Mesenteric fat pad (tissue), 1 donor: ENCODE measurements around the gene PBX3. TPM values are rescaled to one million over a fixed set of nuclear protein-coding genes. Genes with fewer than 3 reads are reported as not detected.

ENCODE experiments used
- DNase-seq: peaks from one replicate; pipeline ENCODE4 v3.0.0-alpha.2; 2020; ENCODE audit warnings: low spot score
- total RNA-seq: library from RNA; stranded (reverse); fragmentation: NEBNext Ultra II Directional; extraction: Animal tissue kit (Norgen Biotek cat#: 25700); gene quantifications from one replicate; pipeline ENCODE4 v1.2.1, GENCODE V29; 2021
- donor health status: DM: yes; HTN: yes; CAD: no.

The PBX3 gene
- total RNA-seq, 1 donor from 2014 or later = 28.8 TPM

DNA sequence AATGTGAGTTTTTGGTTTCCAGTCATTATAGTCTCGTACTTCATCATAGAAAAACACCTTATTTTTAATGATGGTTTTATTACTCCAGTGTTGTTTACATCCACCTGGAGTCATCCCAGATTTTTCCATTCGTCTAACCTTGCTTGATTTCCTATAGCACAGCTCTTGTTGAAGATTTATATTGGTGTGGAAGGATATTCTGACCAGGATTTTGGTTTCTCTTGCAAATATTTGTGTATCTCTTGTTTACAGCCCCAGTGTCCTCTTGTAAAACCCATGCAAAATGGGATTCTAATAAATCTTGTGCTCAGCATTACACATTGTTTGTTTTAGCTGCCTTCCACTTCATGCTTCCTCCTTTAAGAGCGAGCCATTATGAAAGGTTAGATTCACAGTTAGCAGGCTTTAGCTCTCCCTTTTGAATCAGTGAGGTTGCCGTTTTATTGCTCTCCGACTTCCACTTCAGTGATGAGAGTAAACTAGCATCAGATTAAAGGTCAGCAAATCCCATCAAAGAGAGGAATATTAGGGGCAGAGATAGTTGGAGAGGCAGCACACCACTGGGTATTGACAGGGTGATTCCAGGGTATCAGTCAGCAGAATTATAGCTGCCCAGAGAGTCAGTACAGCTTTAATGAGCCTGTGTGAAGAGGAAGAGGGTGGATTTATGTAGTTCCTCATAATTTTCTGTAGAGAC is 157.1 kb downstream of the PBX3 start:
- no peak for DNase-seq

DNA sequence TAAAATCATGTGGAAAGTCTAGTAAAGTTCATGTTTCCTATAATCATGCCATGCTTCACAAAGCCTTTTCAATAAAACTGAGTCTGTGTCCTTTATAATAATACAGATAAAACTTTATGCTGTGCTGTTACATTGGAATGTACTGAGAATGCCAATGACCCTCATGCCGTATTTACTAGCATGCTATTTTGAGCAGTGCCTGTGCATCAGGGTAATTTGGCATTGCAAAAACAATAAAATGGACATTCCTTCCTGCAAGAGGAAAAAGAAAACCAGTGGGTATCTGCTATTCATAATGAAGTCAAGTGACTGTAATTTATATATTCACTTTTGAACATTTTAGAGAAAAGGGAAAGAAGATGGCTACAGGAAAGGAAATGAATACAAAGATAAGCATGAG is 159.0 kb downstream of the PBX3 start:
- DNase-seq = no peak

DNA sequence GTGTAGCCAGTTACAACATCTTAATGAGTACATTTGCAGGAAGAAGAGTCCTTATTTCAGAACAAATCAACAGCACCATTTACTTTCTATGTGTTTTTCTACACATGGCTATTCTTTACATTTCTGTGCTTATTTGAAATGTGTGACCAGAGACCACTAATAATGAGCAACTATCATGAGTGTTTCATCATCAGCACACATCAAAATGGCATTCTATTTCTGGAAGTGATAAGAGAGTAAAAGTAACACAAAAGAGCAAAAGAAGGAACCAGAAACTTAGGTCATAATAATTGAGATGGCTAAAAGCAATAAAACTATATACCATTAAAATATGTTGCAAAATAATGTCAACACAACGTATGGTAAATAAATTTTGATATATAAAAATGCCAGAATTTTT is 159.7 kb downstream of the PBX3 start:
- no peak for DNase-seq

DNA sequence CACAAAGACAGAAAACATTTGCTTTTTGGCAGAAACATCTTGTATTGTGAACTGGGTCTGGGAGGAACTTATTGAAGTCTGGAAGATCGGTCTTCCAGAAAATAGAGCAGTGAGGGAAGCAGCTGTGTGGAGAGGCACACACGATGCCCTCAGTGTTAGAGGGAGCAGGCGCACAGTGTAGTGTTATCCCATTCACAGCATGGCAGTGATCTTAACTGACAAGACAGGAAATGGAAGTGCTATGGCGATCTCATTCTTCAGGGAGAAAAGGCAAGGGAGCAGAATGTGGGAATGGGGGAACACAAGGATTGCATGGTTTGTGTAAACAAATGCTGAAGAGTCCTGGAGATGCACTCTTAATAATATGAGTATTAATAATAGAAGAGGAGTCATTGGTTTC is 161.0 kb downstream of the PBX3 start:
- no peak for DNase-seq

DNA sequence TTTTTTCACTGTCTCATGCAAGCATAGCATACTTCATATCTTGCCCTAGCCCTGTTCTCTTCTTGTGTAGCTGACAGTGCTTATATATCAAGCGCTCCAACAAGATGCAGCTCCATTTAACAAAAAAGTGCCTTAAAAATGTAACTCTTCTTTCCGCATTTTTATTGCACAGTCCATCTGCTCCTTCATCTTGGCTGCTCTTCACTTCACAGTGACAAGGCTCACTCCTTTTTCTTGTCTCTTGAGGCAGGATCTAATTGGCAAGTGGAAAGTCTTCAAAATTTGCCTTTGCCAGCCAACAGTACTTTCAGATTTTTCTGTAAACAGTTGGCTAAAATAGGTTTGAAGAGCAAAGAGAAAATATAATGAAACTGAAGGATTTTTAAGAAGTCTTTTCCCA is 161.8 kb downstream of the PBX3 start:
- DNase-seq = no peak

DNA sequence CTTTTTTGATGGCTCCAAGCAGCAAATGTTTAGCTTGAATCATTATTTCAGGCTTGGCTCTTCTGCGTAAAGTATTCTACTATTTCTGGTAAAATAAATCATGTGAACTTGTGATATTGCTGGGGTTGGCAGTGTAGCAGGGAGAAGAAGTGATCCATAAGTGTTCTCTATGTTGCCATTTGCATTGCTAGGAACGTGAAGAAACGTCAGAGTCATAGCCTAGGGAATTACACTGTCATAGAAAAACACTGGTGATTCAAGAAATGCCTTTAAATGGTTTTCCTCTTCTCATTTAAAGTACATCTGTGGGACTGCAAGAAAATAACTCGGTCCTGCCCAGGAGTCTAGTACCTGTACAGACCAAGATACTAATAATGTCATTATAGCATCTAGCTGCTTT is 162.3 kb downstream of the PBX3 start:
- DNase-seq = no peak

DNA sequence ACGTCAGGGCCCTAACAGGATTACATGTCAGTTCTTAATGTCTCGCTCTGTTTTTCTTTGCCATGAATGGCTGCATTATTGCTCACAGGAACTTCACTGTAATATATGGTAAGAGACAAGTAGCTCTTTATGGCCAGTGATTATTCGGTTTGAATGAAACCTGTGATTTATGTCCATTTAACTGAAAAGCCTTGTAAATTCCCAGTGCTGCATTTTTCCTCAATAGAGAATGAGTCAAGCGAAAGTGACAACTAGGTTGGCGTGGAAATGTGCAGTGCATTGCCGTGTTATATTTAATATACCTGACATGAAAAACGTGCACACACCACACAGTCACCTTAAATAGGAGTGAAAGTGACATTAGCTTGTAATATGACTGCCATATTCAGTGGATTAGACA is 163.1 kb downstream of the PBX3 start:
- DNase-seq = no peak

DNA sequence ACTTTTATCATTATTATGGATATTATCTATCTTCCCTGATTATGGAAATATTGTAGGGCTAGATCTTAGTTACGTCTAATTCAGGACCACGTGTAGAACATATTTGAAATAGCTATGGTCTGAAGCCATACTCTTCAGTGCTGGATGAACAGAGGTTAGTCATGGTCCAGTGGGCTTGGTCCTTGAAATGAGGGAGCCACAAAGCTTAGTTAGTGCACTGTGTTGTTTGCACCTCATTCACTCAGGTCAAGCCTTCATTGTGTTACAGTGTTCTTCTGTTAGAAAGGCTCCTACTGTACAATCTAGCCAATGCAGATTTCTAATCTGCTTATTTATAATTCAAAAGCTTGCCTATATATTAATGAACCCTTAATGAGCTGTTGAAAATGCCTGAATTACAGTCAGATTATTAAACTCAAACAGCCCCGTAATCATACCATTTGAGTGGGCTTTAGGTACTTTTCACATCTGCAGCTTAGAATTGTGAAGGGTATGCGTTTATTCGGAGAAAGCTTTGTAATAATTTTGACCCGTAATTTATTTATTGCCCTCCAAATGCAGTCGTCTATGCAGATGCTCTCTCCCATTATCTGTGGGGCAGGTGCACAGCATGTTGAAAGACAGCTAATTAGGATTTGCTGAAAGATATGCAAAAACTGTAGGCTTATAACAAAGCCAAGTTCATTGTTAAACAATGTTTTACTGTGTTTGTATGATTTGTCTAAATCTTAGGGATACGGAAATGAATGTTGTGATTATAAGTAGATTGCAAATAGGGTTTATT is 164.9 kb downstream of the PBX3 start:
- DNase-seq = no peak

DNA sequence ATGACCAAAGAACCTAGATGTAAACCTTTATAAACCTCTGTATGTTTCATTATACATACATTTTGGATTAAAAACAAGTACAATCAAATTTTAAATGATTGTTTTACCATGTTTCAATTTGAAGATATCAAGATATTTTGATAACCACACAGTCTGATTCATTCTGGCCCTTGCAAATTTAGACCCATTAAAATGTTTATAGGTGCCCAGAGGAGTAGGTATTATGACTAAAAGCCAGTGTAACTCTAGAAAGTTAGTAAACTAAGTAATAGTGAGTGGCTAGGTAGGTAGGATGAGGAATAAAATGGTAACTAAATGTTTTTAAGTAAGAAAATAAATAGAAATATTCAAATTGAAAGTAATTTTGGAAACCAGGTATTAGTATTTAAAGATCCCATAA is 165.5 kb downstream of the PBX3 start:
- no peak for DNase-seq

DNA sequence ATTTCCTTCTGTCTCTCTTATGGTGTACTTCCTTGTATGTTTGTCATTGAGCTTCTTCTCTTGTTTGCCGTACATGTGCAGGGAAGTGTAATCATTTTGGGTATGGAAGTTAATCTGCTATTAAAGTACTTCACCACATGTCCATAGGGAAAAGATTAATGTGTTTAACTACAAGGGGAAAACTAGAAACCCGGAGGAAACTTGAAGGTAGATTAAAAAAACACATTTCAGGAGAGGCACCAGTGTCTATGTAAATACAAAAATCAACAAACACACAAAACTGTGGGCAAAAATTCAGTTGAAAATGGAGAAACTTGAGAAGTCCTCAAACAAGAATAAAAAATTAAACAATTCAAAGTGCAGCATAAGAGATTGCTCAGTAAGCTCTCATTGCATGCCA is 166.4 kb downstream of the PBX3 start:
- no peak for DNase-seq

DNA sequence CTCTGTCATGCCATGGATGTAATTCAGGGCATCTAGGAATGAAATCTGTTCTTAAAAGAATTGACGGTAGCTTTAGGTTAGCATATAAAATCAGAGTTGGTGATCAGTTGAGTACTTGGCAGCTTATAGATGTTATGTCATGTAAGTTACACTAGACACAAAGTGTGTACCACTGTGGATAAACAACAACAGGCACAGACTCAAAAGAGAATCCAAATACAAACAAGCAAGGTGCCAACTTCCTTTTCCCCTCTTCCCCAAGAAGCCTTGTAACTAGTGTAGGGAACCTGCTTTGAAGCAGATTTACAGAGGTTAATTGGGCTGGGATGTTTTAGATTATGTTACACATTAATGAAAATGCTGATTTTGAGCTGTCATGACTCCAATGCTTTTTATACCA is 167.2 kb downstream of the PBX3 start:
- DNase-seq = no peak

DNA sequence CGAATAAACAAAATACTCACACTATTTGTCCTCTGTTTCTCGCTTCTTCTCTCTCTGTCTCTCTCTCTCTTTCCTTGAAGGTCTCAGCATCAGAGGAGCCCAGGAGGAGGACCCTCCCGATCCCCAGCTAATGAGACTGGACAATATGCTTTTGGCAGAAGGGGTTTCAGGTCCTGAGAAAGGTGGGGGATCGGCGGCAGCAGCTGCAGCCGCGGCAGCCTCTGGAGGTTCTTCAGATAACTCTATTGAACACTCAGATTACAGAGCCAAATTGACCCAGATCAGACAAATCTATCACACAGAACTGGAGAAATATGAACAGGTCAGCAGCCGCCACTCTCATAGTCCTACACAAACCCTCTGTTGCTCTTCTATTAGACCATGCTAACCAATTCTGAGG is 168.4 kb downstream of the PBX3 start:
- DNase-seq = no peak

DNA sequence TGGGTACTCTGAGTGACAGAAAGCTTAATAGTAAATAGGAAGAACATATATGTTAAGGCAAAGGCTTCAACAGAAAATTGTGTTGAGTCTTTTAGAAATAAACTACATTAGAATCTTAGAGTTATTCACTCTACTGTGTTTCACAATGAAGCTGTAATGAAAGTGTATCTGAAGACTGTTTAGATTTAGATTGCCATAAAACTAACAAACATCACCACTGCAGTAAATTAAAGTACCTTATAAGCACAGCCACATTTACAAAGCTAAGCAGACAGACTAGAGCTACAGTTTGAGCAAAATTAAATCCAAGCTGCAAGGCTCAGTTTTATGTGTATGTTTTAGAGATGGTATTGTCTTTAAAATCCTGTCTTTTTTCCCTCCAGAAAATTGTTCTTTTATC is 172.4 kb downstream of the PBX3 start:
- DNase-seq = no peak

DNA sequence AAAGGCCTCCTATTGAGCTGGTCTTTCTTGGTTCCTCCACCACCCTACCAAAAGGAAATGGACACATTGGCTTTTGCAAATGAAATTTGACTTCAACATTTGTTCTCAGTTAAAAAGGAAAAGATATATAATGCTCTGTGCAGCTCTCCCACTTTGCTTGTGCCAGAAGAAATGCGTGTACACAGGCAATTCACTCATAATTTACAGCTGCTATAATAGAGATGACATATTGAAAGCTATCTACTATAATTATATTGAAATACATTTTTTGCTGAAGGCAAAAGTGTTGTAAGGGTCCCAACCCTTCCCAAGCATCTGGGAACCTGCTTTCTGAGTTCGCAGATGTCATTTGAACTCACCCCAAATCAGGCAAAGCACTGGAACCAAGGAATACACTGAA is 173.2 kb downstream of the PBX3 start:
- DNase-seq = no peak

DNA sequence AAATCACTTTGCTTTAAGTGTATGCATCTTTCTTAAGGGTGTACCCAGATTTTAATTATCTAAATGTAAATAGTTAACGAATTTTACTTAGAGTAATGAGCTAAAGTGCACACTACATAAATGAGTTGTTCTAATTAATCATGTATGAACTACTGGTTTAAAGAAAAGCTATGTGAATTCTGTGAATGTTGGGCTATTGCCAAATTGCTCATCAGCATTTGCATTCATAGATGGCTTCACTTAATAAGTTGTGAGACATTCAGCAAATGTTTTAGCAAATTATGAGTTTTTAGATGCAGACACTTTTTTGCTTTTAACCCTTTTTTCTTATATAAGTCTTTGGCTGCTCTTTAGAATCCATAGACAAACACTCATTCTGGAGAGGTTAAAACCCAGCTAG is 175.7 kb downstream of the PBX3 start:
- no peak for DNase-seq

DNA sequence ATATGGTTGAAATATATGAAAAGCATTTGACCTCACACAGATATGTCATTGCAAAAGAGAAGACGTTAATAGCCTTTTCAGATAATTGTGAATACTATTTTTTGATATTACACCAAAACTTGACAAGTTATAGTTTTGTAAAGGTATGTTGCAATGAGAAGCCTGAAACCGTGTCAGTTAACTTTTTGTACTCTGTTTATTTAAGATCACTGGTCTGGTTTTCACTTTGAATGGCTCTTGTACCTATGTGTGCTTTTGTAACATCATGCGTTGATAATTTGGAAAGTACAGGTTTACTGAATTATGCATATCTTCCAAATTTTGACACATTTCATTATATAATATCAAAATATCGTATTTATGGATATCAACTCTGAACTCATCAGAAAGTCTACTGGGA is 177.2 kb downstream of the PBX3 start:
- DNase-seq = no peak

DNA sequence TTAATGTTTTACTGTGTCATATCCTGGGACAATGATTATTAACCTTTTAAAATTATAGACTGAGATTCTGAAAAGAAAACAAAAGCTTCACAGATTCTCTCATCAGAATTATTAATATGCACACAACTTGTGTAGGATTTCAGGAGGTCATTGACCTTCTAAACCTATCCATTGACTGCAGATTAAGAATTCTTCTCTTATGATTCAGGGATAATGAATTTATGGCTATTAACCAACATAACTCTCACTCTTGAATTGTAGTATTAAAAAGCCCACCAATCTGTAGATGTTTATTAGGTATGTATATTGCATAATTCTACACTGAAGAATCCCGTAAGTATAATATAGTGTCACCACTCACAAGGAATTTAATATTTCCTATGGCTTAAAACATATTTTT is 179.8 kb downstream of the PBX3 start:
- DNase-seq = no peak

DNA sequence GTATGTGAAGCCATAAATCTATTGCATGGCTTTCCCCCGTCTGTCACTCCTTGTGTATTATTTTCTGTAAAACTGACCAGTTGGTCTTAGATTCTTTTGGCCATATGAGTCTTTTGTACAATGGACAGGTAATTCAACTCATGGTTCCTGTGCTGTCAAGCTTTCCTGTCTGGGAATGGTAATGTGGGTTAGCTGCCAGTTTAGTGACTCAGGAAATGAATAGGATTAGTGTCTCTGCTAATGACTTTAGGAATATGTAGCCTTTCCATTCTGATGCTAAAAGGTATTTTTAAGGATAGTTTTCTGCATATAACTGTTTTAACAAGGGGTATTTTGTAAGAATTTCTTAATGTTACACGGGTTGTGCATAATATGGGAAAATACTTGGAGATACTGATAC is 182.7 kb downstream of the PBX3 start:
- no peak for DNase-seq

DNA sequence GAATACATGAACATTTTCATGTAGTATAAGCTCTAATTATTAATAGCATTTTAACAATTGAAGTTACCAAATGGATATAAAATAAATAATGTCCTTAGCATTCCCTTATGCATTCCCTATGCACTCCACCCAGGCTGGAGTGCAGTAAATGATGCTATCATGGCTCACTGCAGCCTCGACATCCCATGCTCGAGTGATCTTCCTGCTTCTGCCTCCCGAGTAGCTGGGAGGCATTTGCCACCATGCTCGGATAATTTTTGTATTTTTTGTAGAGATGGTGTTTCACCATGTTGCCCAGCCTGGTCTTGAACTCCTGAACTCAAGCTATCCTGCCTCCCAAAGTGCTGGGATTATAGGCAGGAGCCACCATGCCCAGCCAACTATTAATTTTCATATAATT is 184.0 kb downstream of the PBX3 start:
- DNase-seq = no peak

DNA sequence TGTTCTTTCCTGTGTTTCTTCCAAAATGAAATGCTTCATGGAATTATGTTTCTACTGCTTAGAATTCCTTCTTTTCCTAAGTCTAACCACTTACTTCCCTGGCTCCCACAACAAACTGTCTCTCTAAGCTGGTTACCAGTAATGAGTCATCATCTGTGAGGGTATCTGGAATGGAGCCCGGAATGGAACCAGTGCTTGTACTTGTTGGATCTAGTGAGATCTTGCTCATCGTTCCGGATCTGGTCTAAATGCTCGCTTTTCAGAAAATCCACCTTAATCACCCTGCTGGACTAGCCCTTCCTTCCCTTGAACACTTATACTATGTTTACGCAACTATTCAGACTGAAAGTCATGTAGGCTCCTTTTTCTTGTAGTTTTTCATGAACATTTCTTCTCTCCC is 184.8 kb downstream of the PBX3 start:
- DNase-seq = no peak

DNA sequence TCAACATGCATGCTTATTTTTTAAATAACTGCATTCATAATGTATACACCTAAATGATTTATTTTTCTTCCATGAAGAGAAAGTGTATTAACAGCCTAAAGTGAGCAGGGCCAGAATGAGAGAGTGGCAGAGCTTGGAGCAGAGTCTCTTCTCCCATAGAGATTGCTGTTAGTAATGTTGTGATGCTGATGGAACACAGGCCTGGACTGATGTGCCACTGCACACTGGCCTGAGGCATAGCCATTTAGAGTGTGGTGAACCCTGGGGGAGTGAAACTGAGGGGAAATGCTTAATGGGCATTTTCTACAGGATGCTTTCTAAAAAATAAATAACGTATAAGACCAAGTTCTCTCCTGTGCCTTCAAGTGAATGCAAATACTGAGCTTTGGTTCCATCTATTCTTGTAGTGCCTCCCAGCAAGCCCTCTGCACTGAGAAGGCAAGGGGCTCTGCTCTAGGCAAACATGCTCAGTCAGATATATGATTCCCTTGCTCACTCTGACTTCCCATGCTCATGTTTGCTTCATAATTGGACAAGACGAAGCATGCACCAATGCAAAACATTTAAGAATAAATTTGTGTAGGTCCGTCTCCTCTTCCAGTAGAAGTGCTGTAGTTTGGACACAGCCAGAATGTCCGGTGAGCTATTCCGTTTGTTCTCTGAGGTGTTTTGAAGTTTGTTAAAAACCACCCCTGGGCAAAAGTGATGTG is 185.7 kb downstream of the PBX3 start:
- no peak for DNase-seq

DNA sequence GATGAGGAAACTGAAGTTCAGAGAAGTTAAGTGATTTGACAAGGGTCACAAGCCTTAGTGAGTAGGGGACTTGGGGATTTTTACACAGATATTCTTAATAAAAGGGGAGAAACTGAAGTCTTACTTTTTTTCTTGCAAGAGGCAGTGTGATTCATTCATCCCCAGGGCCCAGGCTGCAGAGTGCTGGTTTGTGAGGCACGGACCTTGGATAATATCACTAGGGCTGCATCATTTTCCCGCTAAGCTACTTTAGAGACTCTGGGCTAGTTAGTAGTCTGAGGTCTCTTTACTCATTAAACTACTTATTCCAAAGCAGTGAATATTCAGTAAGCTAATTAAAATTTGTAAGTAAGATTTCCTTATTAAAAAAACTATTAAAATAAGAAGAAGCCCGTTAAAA is 195.0 kb downstream of the PBX3 start:
- DNase-seq = no peak

DNA sequence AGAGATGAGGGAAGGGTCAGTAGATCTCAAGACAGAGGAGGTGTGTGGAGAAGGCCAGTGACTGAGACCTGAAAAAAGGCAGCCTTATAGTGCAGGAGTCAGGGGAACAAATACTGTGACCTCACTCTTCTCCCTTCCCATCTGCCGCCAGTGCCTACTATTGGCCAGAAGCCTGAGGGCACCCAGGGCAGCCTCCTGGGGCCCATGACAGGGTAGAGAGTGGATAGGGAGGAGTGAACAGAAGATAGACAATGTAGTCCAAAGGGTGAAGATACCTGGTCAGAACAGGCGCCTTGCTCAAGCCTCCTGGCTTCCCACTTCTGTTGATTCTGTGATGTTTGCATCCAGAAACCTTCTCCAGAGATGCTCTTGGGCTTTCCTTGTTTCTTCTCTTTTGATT is 196.7 kb downstream of the PBX3 start:
- no peak for DNase-seq
